Osteocyte (in vitro differentiated cells): ENCODE results near the gene IFI27. TPM values are rescaled to one million over a fixed set of nuclear protein-coding genes. Genes with fewer than 3 reads are reported as not detected.

Experiments
- DNase-seq: peaks from one replicate; pipeline ENCODE4 v3.0.0; 2021; ENCODE audit warnings: mixed read lengths; ENCODE audit not compliant: unreplicated experiment; ENCODE audit errors: extremely low spot score
- H3K27ac Mint-ChIP-seq: one replicate; pipeline ENCODE4 v1.8.0; 2021; ENCODE audit warnings: mild to moderate bottlenecking, mixed read lengths; ENCODE audit not compliant: unreplicated experiment
- H3K27me3 Mint-ChIP-seq: one replicate; pipeline ENCODE4 v1.8.0; 2021; ENCODE audit warnings: mixed read lengths; ENCODE audit not compliant: unreplicated experiment
- H3K36me3 Mint-ChIP-seq: one replicate; pipeline ENCODE4 v1.8.0; 2021; ENCODE audit warnings: mixed read lengths; ENCODE audit not compliant: unreplicated experiment
- H3K4me1 Mint-ChIP-seq: one replicate; pipeline ENCODE4 v1.8.0; 2021; ENCODE audit warnings: mixed read lengths; ENCODE audit not compliant: unreplicated experiment
- H3K4me3 Mint-ChIP-seq: one replicate; pipeline ENCODE4 v1.8.0; 2021; ENCODE audit warnings: mild to moderate bottlenecking, moderate library complexity, mixed read lengths; ENCODE audit not compliant: unreplicated experiment
- H3K9me3 Mint-ChIP-seq: one replicate; pipeline ENCODE4 v1.8.0; 2021; ENCODE audit warnings: mixed read lengths; ENCODE audit not compliant: unreplicated experiment
- total RNA-seq: library from RNA; stranded (reverse); gene quantifications from 2 replicates; pipeline ENCODE4 v1.2.1, GENCODE V29; 2021
- TF ChIP-seq, protein P1 (sequence below): fragments of 200-600 bp; sonication (generic); IDR thresholded peaks from 2 replicates; pipeline ENCODE4 v1.5.0; 2021; ENCODE audit warnings: antibody characterized with exemption, mild to moderate bottlenecking, moderate library complexity

The IFI27 gene
- total RNA-seq, 1 donor from 2014 or later: 2.6 TPM

DNA sequence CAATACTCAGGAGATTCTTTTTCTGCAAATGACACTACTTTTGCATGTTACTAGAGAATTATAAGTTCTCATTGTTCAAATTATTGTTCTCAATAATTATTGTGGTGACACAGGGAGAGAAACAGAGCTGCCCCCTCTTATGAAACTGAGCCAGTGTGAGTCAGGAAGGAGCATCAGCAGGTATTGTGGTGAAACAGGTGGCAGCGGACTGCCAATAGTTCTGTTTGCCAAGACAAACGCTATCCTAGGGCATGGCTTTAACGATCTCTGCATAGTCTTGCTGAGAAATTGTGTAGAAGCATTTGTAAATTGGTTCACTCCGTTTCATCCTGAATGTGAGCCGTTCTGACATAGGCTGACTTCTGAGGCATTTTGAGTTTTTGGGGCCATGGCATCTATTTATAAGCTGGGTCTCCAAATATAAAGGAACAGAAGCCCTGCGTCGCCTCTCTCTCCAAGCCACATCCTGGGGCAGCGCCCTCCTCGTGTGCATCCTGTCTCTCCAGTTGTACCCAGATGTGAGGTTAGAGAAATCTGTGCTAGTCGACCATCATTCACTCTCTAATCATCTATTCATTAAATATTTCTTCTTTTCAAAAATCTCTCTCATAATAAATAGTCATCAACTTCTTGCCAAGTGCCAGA is 47.8 kb downstream of the IFI27 start:
- no peaks in the 10 kb centered on the region for H3K9me3 Mint-ChIP-seq
- TF ChIP-seq, protein P1, sequence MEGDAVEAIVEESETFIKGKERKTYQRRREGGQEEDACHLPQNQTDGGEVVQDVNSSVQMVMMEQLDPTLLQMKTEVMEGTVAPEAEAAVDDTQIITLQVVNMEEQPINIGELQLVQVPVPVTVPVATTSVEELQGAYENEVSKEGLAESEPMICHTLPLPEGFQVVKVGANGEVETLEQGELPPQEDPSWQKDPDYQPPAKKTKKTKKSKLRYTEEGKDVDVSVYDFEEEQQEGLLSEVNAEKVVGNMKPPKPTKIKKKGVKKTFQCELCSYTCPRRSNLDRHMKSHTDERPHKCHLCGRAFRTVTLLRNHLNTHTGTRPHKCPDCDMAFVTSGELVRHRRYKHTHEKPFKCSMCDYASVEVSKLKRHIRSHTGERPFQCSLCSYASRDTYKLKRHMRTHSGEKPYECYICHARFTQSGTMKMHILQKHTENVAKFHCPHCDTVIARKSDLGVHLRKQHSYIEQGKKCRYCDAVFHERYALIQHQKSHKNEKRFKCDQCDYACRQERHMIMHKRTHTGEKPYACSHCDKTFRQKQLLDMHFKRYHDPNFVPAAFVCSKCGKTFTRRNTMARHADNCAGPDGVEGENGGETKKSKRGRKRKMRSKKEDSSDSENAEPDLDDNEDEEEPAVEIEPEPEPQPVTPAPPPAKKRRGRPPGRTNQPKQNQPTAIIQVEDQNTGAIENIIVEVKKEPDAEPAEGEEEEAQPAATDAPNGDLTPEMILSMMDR: no peak
- no peaks in the 10 kb centered on the region for H3K36me3 Mint-ChIP-seq
- peaks cover 36% of the 10 kb centered on the region for H3K27me3 Mint-ChIP-seq
- no peak overlapping the region for H3K4me3 Mint-ChIP-seq
- H3K27ac Mint-ChIP-seq: no peak overlapping the region
- no peaks in the 10 kb centered on the region for H3K4me1 Mint-ChIP-seq
- no peak for DNase-seq

DNA sequence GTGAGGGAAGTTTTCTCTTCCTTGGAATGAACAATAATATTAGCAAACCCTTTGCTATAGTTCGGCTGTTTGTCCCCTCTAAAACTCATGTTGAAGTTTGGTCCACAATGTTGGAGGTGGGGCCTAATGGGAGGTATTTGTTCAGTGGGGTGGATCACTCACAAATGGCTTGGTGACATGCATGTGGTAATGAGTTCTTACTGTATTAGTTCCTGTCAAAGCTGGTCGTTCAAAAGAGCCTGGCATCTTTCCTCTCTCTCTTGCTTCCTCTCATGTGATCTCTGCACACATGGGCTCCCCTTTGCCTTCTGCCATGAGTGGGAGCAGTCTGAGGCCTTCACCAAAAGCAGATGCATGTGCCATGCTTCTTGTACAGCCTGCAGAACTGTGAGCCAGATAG is 50.5 kb downstream of the IFI27 start:
- TF ChIP-seq, protein P1: no peak
- Mint-ChIP-seq H3K9me3 (no peaks in the 10 kb centered on the region), H3K4me1 (no peaks in the 10 kb centered on the region), H3K27me3 (peaks cover 50% of the 10 kb centered on the region), H3K4me3 (no peak overlapping the region), H3K27ac (no peak overlapping the region), H3K36me3 (no peaks in the 10 kb centered on the region)
- DNase-seq: no peak

DNA sequence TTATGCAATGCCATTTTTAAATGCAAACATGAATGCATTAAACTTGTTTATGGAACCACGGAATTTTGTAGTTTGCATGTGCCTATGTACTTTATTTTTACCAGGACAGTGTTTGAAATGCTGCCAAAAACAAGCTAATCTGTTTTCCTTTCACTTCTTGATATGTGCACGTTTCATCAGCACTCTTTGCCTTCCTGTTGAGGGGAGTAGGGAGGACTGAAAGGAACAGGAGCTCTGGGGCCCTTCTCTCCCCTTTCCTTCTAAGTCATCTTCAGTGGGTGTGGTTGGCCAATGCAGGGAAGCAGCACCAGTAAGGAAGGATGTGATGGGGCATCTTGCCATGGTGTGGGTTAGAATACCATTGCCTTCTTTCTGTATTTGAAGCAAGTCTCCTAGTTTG is 51.4 kb downstream of the IFI27 start:
- Mint-ChIP-seq H3K27ac (no peak overlapping the region), H3K4me1 (no peaks in the 10 kb centered on the region), H3K4me3 (no peak overlapping the region), H3K36me3 (no peaks in the 10 kb centered on the region), H3K9me3 (no peaks in the 10 kb centered on the region), H3K27me3 (peaks cover 54% of the 10 kb centered on the region)
- TF ChIP-seq, protein P1: no peak
- no peak for DNase-seq

DNA sequence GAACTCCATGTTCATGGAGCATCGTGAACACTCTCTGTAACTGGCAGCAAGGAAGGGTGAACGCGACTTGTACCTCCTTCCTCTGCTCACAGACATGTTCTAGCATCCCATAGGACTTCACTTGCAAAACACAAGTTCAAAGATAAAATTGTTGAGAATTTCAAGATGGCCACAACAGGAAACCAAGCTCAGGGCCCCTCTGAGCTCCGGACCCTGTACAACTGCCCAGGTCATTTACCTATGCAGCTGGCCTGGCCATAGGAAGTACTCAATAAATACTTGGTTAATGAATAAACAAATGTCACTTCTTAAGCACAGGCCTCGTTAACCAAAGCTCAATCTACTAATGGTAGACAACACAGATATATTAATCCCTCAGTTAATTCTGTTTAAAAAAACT is 51.9 kb downstream of the IFI27 start:
- DNase-seq: no peak
- no peaks in the 10 kb centered on the region for H3K4me1 Mint-ChIP-seq
- no peak overlapping the region for H3K27ac Mint-ChIP-seq
- no peak overlapping the region for H3K4me3 Mint-ChIP-seq
- no peaks in the 10 kb centered on the region for H3K36me3 Mint-ChIP-seq
- H3K27me3 Mint-ChIP-seq: peaks cover 52% of the 10 kb centered on the region
- TF ChIP-seq, protein P1: no peak
- H3K9me3 Mint-ChIP-seq: no peaks in the 10 kb centered on the region

DNA sequence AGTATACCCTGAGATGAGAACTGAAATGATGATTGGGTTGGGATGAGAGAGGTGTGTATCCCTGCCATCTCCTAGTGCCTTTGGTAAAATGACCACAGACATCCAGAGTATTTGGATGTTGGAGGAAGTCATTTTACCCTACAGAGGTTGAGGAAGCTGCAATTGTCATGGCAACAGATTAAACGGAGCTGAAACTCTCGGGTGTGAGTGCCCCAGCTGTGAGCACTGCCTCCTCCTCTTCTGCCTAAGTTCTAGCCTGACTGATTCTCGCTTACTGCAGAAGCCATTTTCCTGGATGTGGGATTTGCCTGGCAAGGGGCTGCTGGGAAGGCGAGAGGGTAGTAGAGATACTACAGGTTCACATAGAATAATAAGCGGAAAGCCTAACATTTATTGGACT is 53.3 kb downstream of the IFI27 start:
- H3K9me3 Mint-ChIP-seq: no peaks in the 10 kb centered on the region
- H3K27ac Mint-ChIP-seq: no peak overlapping the region
- H3K4me3 Mint-ChIP-seq: no peak overlapping the region
- H3K27me3 Mint-ChIP-seq: peaks cover 47% of the 10 kb centered on the region
- TF ChIP-seq, protein P1: no peak
- H3K36me3 Mint-ChIP-seq: no peaks in the 10 kb centered on the region
- no peak for DNase-seq
- H3K4me1 Mint-ChIP-seq: no peaks in the 10 kb centered on the region
